Astrocyte (in vitro differentiated cells and primary cell): ENCODE results near the gene GTPBP3. TPM values are rescaled to one million over a fixed set of nuclear protein-coding genes. Genes with fewer than 3 reads are reported as not detected.

Experiments
- DNase-seq: peaks from one replicate; pipeline ENCODE4 v3.0.0-alpha.2; 2010; ENCODE audit warnings: low read depth
- FAIRE-seq: peaks from 2 replicates; lab custom pipeline; 2011; peaks lifted over from hg19 to GRCh38; lab: Jason Lieb, UNC
- H2AFZ ChIP-seq: 2 replicates; pipeline ENCODE4 v1.6.0; 2012; ENCODE audit warnings: low read depth, low read length, inconsistent platforms
- H3K27ac ChIP-seq: 2 replicates; pipeline ENCODE4 v1.5.1; 2011; ENCODE audit warnings: low read depth, low read length, inconsistent platforms
- H3K27me3 ChIP-seq: 2 replicates; pipeline ENCODE4 v1.6.0; 2011; ENCODE audit warnings: low read length, inconsistent platforms; ENCODE audit not compliant: insufficient read depth
- H3K36me3 ChIP-seq: 2 replicates; pipeline ENCODE4 v1.5.1; 2011; ENCODE audit warnings: low read length, inconsistent platforms; ENCODE audit not compliant: insufficient read depth
- H3K4me1 ChIP-seq: 2 replicates; pipeline ENCODE4 v1.5.1; 2011; ENCODE audit warnings: low read length, inconsistent platforms; ENCODE audit not compliant: insufficient read depth
- H3K4me2 ChIP-seq: 2 replicates; pipeline ENCODE4 v1.6.0; 2012; ENCODE audit warnings: low read length, inconsistent platforms
- H3K4me3 ChIP-seq: 2 replicates; pipeline ENCODE4 v1.5.1; 2011; ENCODE audit warnings: low read depth, mild to moderate bottlenecking, low read length, inconsistent platforms; ENCODE audit not compliant: insufficient read depth
- H3K79me2 ChIP-seq: 2 replicates; pipeline ENCODE4 v1.6.0; 2012; ENCODE audit warnings: mild to moderate bottlenecking, low read length, inconsistent platforms; ENCODE audit not compliant: insufficient read depth
- H3K9ac ChIP-seq: 2 replicates; pipeline ENCODE4 v1.6.0; 2012; ENCODE audit warnings: mild to moderate bottlenecking, low read length, inconsistent platforms
- H3K9me3 ChIP-seq: 2 replicates; pipeline ENCODE4 v1.5.1; 2012; ENCODE audit warnings: low read depth, mild to moderate bottlenecking, low read length, inconsistent platforms; ENCODE audit not compliant: insufficient read depth
- H4K20me1 ChIP-seq: 2 replicates; pipeline ENCODE4 v1.6.0; 2012; ENCODE audit warnings: low read length, inconsistent platforms; ENCODE audit not compliant: insufficient read depth
- H3K27ac Mint-ChIP-seq: one replicate; pipeline ENCODE4 v1.8.0; 2021; ENCODE audit warnings: mild to moderate bottlenecking, mixed read lengths; ENCODE audit not compliant: unreplicated experiment
- H3K27me3 Mint-ChIP-seq: one replicate; pipeline ENCODE4 v1.8.0; 2021; ENCODE audit warnings: low read depth, mixed read lengths; ENCODE audit not compliant: unreplicated experiment
- H3K36me3 Mint-ChIP-seq: one replicate; pipeline ENCODE4 v1.8.0; 2021; ENCODE audit warnings: low read depth, mixed read lengths; ENCODE audit not compliant: unreplicated experiment
- H3K4me1 Mint-ChIP-seq: one replicate; pipeline ENCODE4 v1.8.0; 2021; ENCODE audit warnings: low read depth, mixed read lengths; ENCODE audit not compliant: unreplicated experiment
- H3K4me3 Mint-ChIP-seq: one replicate; pipeline ENCODE4 v1.8.0; 2021; ENCODE audit warnings: mild to moderate bottlenecking, moderate library complexity, mixed read lengths; ENCODE audit not compliant: unreplicated experiment
- H3K9me3 Mint-ChIP-seq: one replicate; pipeline ENCODE4 v1.8.0; 2021; ENCODE audit warnings: mild to moderate bottlenecking, mixed read lengths; ENCODE audit not compliant: unreplicated experiment
- EZH2 ChIP-seq: IDR thresholded peaks from 2 replicates; pipeline ENCODE4 v1.6.1; 2012; ENCODE audit warnings: mild to moderate bottlenecking, low read length, inconsistent platforms; ENCODE audit not compliant: insufficient read depth
- total RNA-seq: library from RNA; stranded (reverse); gene quantifications from 2 replicates; pipeline ENCODE4 v1.2.1, GENCODE V29; 2021
- TF ChIP-seq, protein P1 (sequence below): IDR thresholded peaks from 2 replicates; pipeline ENCODE4 v1.5.1; 2011; ENCODE audit warnings: low read depth, mild to moderate bottlenecking, inconsistent platforms, low read length, moderate library complexity; ENCODE audit not compliant: insufficient read depth

GTPBP3 gene
- total RNA-seq, 1 donor from 2014 or later: 21.7 TPM

DNA sequence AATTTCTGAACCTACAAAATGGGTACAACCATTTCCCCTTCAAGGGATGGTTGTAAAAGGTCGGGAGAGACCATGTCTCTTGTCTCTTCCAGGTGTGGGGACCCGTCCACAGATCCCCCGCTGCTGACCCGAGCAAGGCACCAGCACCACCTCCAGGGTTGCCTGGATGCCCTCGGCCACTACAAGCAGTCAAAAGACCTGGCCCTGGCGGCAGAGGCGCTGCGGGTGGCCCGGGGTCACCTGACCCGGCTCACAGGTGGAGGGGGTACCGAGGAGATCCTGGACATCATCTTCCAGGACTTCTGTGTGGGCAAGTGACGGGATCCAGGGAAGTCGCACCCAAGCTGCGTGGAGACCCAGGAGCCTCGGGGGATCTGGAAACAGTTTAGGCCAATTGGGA lies 4.0 kb downstream of the GTPBP3 start:
- FAIRE-seq: no peak
- Mint-ChIP-seq H3K27ac (no peak overlapping the region), H3K9me3 (no peaks in the 10 kb centered on the region)

DNA sequence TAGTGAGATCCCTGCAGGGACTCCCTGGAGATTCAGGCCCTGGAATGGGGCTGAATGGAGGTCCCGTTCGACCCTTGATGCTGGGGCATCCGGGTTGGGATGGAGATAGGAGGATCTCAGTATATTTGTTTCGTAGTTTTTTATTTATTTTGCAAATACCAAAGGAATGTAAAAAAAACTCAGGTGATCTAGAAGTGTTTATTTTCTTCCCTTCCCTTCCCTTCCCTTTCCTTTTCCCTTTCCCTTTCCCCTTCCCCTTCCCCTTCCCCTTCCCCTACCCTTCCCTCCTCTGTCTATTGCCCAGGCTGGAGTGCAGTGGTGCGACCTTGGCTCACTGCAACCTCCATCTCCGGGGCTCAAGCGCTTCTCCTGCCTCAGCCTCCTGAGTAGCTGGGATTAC lies 4.5 kb downstream of the GTPBP3 start:
- no peak overlapping the region for H3K4me3 Mint-ChIP-seq
- H3K9me3 Mint-ChIP-seq: no peaks in the 10 kb centered on the region
- FAIRE-seq: no peak

More for the DNA sequence above, 4.0 kb downstream of the GTPBP3 start:
- Mint-ChIP-seq H3K36me3 (no peaks in the 10 kb centered on the region), H3K27me3 (no peaks in the 10 kb centered on the region), H3K4me3 (no peak overlapping the region), H3K4me1 (peaks cover 2% of the 10 kb centered on the region)
- no peaks in the 10 kb centered on the region for H3K36me3 ChIP-seq
- DNase-seq: no peak
- no peak overlapping the region for H3K4me2 ChIP-seq
- no peaks in the 10 kb centered on the region for H3K27me3 ChIP-seq
- no peak overlapping the region for H3K9ac ChIP-seq
- peaks cover 11% of the 10 kb centered on the region for H3K4me1 ChIP-seq
- H2AFZ ChIP-seq: no peak overlapping the region
- no peaks in the 10 kb centered on the region for H4K20me1 ChIP-seq
- TF ChIP-seq, protein P1, sequence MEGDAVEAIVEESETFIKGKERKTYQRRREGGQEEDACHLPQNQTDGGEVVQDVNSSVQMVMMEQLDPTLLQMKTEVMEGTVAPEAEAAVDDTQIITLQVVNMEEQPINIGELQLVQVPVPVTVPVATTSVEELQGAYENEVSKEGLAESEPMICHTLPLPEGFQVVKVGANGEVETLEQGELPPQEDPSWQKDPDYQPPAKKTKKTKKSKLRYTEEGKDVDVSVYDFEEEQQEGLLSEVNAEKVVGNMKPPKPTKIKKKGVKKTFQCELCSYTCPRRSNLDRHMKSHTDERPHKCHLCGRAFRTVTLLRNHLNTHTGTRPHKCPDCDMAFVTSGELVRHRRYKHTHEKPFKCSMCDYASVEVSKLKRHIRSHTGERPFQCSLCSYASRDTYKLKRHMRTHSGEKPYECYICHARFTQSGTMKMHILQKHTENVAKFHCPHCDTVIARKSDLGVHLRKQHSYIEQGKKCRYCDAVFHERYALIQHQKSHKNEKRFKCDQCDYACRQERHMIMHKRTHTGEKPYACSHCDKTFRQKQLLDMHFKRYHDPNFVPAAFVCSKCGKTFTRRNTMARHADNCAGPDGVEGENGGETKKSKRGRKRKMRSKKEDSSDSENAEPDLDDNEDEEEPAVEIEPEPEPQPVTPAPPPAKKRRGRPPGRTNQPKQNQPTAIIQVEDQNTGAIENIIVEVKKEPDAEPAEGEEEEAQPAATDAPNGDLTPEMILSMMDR: no peak
- no peak for TF ChIP-seq EZH2
- no peak overlapping the region for H3K4me3 ChIP-seq
- peaks cover 13% of the 10 kb centered on the region for H3K79me2 ChIP-seq
- H3K27ac ChIP-seq: no peak overlapping the region
- no peaks in the 10 kb centered on the region for H3K9me3 ChIP-seq

DNA sequence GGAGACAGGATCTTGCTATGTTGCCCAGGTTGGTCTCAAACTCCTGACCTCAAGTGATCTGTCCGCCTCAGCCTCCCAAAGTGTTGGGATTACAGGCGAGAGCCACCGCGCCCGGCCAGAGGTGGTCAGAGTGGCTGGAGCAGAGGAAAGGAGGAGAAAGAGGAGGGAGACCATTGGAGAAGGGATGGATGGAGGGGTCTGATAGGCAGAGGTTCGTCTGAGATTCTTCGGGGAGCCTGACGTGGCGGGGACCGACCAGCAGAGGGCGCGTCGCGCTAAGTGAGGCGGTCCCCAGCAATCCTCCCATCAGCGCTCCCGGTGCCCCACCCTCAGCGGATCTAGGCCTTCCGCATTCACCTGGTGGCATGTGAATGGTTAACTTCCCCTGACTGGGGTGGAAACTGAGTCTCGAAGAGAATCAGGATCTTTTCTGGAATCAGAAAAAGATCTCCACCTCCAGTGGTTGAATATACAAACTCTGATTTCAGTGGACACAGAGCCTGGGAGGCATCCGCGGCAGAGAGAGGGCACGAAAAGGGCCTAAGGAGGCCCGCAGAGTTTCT lies 8.8 kb downstream of the GTPBP3 start:
- Histone ChIP-seq H3K79me2 (no peaks in the 10 kb centered on the region), H3K4me3 (no peak overlapping the region), H3K4me1 (peaks cover 8% of the 10 kb centered on the region), H2AFZ (no peak overlapping the region), H3K27me3 (no peaks in the 10 kb centered on the region), H3K4me2 (no peak overlapping the region), H3K9ac (no peak overlapping the region), H3K9me3 (no peaks in the 10 kb centered on the region), H3K27ac (no peak overlapping the region), H4K20me1 (no peaks in the 10 kb centered on the region), H3K36me3 (no peaks in the 10 kb centered on the region)
- Mint-ChIP-seq H3K36me3 (no peaks in the 10 kb centered on the region), H3K4me1 (peaks cover 9% of the 10 kb centered on the region), H3K27me3 (peaks cover 3% of the 10 kb centered on the region), H3K4me3 (no peak overlapping the region), H3K9me3 (no peaks in the 10 kb centered on the region), H3K27ac (no peak overlapping the region)
- TF ChIP-seq EZH2: no peak
- TF ChIP-seq, protein P1: peak; percentile 73
- DNase-seq: no peak
- no peak for FAIRE-seq

More for the DNA sequence above, 4.5 kb downstream of the GTPBP3 start:
- Histone ChIP-seq H2AFZ (no peak overlapping the region), H3K4me2 (no peak overlapping the region), H3K4me1 (peaks cover 11% of the 10 kb centered on the region), H3K4me3 (no peak overlapping the region), H3K9ac (no peak overlapping the region), H3K27ac (no peak overlapping the region), H3K27me3 (no peaks in the 10 kb centered on the region), H3K9me3 (no peaks in the 10 kb centered on the region), H3K79me2 (peaks cover 13% of the 10 kb centered on the region), H3K36me3 (no peaks in the 10 kb centered on the region), H4K20me1 (no peaks in the 10 kb centered on the region)
- no peaks in the 10 kb centered on the region for H3K27me3 Mint-ChIP-seq
- no peak overlapping the region for H3K27ac Mint-ChIP-seq
- no peak for DNase-seq
- H3K36me3 Mint-ChIP-seq: no peaks in the 10 kb centered on the region
- TF ChIP-seq, protein P1: no peak
- TF ChIP-seq EZH2: no peak
- H3K4me1 Mint-ChIP-seq: peaks cover 2% of the 10 kb centered on the region
